Measurements from ENCODE around the gene CHST11.

The CHST11 gene

DNA sequence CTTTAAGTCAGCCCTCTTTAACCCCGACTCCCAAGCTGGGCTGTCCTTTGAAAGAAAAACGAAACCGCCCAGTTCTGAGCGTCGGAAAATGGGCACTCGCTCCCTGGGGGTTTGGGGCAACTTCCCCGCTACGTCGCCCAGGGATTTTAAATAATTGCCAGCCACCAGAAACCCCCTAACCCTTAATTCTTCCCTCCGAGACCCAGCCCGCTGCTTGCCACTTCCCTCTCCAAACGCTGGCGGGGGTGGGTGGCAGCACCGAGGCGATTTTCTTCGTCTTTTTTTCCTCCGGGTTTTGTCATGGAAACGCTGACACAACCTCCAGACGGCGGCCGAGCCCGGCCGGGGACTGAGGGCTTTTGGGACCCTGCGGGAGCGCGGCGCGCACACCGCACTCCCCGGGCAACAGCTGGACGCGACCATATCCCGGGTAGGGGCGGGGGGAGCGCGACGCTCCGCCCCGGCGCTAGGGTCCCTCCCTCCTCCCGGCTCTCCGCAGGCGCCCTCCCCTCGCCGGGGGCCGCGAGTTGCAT is at the start of gene CHST11:
Gene CHST11, plus strand, starts transcription at position 532 of the 533 bp plus-strand sequence.
- peaks cover 5% of the 10 kb centered on the region for H3K4me1 ChIP-seq (ENCODE audit: insufficient read depth, insufficient read length)
- H3K27me3 ChIP-seq (ENCODE audit: insufficient read depth, insufficient read length), result peaks cover 27% of the 10 kb centered on the region
- peak within 1 kb of the TSS; percentile 94 for H3K9ac ChIP-seq (ENCODE audit: insufficient read length, low read depth)
- no peaks in the 10 kb centered on the region for H3K36me3 ChIP-seq (ENCODE audit: insufficient read depth, insufficient read length, low read length)
- H3K4me3 ChIP-seq (ENCODE audit: insufficient read length, low read depth), result peak within 1 kb of the TSS; percentile 84
- H3K9me3 ChIP-seq (ENCODE audit: insufficient read depth, low read length), result no peaks in the 10 kb centered on the region
- peak; percentile 92 for DNase-seq (ENCODE audit: low read depth, low spot score)
- TF ChIP-seq YY1 (IDR thresholded peaks at IDR 0.05; ENCODE audit: insufficient read depth, insufficient read length) (no peak), SUZ12 (IDR thresholded peaks at IDR 0.05; ENCODE audit: extremely low read depth, insufficient read depth, insufficient read length) (no peak), ZNF274 (IDR thresholded peaks at IDR 0.05; ENCODE audit: low read depth, low read length) (no peak)

GRCh38 chr12:104407438-104407837 is 49.3 kb upstream of the CHST11 start:
- no peaks in the 10 kb centered on the region for H3K36me3 ChIP-seq (ENCODE audit: insufficient read depth, insufficient read length, low read length)
- H3K9ac ChIP-seq (ENCODE audit: insufficient read length, low read depth), result no peak overlapping the region
- TF ChIP-seq ZNF274 (IDR thresholded peaks at IDR 0.05; ENCODE audit: low read depth, low read length) (no peak), SUZ12 (IDR thresholded peaks at IDR 0.05; ENCODE audit: extremely low read depth, insufficient read depth, insufficient read length) (no peak), YY1 (IDR thresholded peaks at IDR 0.05; ENCODE audit: insufficient read depth, insufficient read length) (no peak)
- no peaks in the 10 kb centered on the region for H3K4me1 ChIP-seq (ENCODE audit: insufficient read depth, insufficient read length)
- no peaks in the 10 kb centered on the region for H3K27me3 ChIP-seq (ENCODE audit: insufficient read depth, insufficient read length)
- no peak overlapping the region for H3K4me3 ChIP-seq (ENCODE audit: insufficient read length, low read depth)
- H3K9me3 ChIP-seq (ENCODE audit: insufficient read depth, low read length), result peaks cover 13% of the 10 kb centered on the region; the same call in 1 of the 2 replicates
- DNase-seq (ENCODE audit: low read depth, low spot score), result no peak

- Histone ChIP-seq H3K9me3 (ENCODE audit: insufficient read depth, low read length) (peaks cover 13% of the 10 kb centered on the region; the same call in 1 of the 2 replicates), H3K4me1 (ENCODE audit: insufficient read depth, insufficient read length) (peaks cover 2% of the 10 kb centered on the region), H3K9ac (ENCODE audit: insufficient read length, low read depth) (no peak overlapping the region), H3K4me3 (ENCODE audit: insufficient read length, low read depth) (no peak overlapping the region), H3K36me3 (ENCODE audit: insufficient read depth, insufficient read length, low read length) (no peaks in the 10 kb centered on the region), H3K27me3 (ENCODE audit: insufficient read depth, insufficient read length) (no peaks in the 10 kb centered on the region)
- no peak for DNase-seq (ENCODE audit: low read depth, low spot score)
- no peak for TF ChIP-seq SUZ12 (IDR thresholded peaks at IDR 0.05; ENCODE audit: extremely low read depth, insufficient read depth, insufficient read length)
- TF ChIP-seq ZNF274 (IDR thresholded peaks at IDR 0.05; ENCODE audit: low read depth, low read length), result no peak
- TF ChIP-seq YY1 (IDR thresholded peaks at IDR 0.05; ENCODE audit: insufficient read depth, insufficient read length), result no peak
Observed at GRCh38 chr12:104407922-104408321, 48.8 kb upstream of the CHST11 start.

DNA sequence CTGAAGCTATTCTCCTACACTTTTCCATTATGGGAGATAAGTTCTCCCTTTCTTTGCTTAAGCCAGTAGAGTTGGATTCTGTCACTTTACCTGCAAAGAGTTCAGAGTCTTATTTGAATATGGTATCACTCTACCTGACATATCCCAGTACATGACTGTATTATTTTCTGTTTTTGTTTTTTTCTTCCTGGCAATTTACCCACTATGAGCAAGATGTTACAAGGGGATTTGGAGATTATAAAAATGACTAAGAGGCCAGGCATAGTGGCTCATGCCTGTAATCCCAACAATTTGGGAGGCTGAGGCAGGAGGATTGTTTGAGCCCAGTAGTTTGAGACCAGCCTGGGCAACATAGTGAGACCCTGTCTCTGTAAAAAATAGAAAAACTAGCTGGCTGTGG is 46.4 kb upstream of the CHST11 start:
- no peaks in the 10 kb centered on the region for H3K27me3 ChIP-seq (ENCODE audit: insufficient read depth, insufficient read length)
- TF ChIP-seq ZNF274 (IDR thresholded peaks at IDR 0.05; ENCODE audit: low read depth, low read length) (no peak), YY1 (IDR thresholded peaks at IDR 0.05; ENCODE audit: insufficient read depth, insufficient read length) (no peak), SUZ12 (IDR thresholded peaks at IDR 0.05; ENCODE audit: extremely low read depth, insufficient read depth, insufficient read length) (no peak)
- no peak for DNase-seq (ENCODE audit: low read depth, low spot score)
- peaks cover 13% of the 10 kb centered on the region; the same call in 1 of the 2 replicates for H3K9me3 ChIP-seq (ENCODE audit: insufficient read depth, low read length)
- no peak overlapping the region for H3K9ac ChIP-seq (ENCODE audit: insufficient read length, low read depth)
- H3K36me3 ChIP-seq (ENCODE audit: insufficient read depth, insufficient read length, low read length), result no peaks in the 10 kb centered on the region
- H3K4me1 ChIP-seq (ENCODE audit: insufficient read depth, insufficient read length), result peaks cover 10% of the 10 kb centered on the region
- no peak overlapping the region for H3K4me3 ChIP-seq (ENCODE audit: insufficient read length, low read depth)

- Histone ChIP-seq H3K9me3 (ENCODE audit: insufficient read depth, low read length) (peaks cover 11% of the 10 kb centered on the region; the same call in 1 of the 2 replicates), H3K4me1 (ENCODE audit: insufficient read depth, insufficient read length) (peaks cover 10% of the 10 kb centered on the region), H3K4me3 (ENCODE audit: insufficient read length, low read depth) (no peak overlapping the region), H3K9ac (ENCODE audit: insufficient read length, low read depth) (no peak overlapping the region), H3K36me3 (ENCODE audit: insufficient read depth, insufficient read length, low read length) (no peaks in the 10 kb centered on the region), H3K27me3 (ENCODE audit: insufficient read depth, insufficient read length) (no peaks in the 10 kb centered on the region)
- no peak for DNase-seq (ENCODE audit: low read depth, low spot score)
- TF ChIP-seq YY1 (IDR thresholded peaks at IDR 0.05; ENCODE audit: insufficient read depth, insufficient read length), result no peak
- no peak for TF ChIP-seq ZNF274 (IDR thresholded peaks at IDR 0.05; ENCODE audit: low read depth, low read length)
- no peak for TF ChIP-seq SUZ12 (IDR thresholded peaks at IDR 0.05; ENCODE audit: extremely low read depth, insufficient read depth, insufficient read length)
Observed at GRCh38 chr12:104410786-104411185, 46.0 kb upstream of the CHST11 start.

DNA sequence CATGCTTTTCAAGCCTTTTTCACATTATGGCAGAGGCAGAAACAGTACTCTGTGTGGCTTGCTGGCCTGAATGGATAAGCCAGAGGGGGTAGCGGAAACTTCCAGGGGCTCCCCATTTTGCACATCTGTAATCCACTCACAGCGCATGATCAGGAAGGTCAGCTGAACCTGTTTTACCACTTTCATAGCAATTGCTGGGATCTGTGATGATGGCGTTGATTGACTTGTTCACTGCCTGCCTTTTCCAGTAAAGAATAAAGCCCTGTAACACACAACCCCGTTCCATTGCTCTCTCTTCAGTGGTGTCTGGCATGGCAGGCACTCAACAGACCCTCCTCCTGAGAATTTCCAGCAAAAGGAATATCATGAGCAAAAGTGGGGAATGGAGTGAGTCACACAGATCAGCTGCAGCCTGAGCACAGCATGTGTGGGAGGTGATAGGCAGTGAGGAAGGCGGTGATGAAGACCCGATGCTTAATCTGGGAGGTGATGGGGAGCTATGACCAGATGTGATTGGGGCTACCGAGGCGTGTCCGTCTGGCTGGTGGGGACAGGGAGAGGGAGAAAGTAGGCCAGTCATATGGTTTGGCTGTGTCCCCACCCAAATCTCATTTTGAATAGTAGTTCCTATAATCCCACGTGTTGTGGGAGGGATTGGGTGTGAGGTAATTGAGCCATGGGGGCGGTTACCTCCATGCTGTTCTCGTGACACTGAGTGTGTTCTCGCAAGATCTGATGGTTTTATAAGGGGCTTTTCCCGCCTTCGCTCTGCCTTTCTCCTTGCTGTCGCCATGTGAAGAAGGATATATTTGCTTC is 44.7 kb upstream of the CHST11 start:
- Histone ChIP-seq H3K27me3 (ENCODE audit: insufficient read depth, insufficient read length) (no peaks in the 10 kb centered on the region), H3K9ac (ENCODE audit: insufficient read length, low read depth) (no peak overlapping the region), H3K36me3 (ENCODE audit: insufficient read depth, insufficient read length, low read length) (no peaks in the 10 kb centered on the region), H3K4me3 (ENCODE audit: insufficient read length, low read depth) (no peak overlapping the region), H3K9me3 (ENCODE audit: insufficient read depth, low read length) (peaks cover 6% of the 10 kb centered on the region; the same call in 1 of the 2 replicates), H3K4me1 (ENCODE audit: insufficient read depth, insufficient read length) (peaks cover 10% of the 10 kb centered on the region)
- DNase-seq (ENCODE audit: low read depth, low spot score), result no peak
- TF ChIP-seq SUZ12 (IDR thresholded peaks at IDR 0.05; ENCODE audit: extremely low read depth, insufficient read depth, insufficient read length), result no peak
- TF ChIP-seq YY1 (IDR thresholded peaks at IDR 0.05; ENCODE audit: insufficient read depth, insufficient read length), result no peak
- no peak for TF ChIP-seq ZNF274 (IDR thresholded peaks at IDR 0.05; ENCODE audit: low read depth, low read length)

DNA sequence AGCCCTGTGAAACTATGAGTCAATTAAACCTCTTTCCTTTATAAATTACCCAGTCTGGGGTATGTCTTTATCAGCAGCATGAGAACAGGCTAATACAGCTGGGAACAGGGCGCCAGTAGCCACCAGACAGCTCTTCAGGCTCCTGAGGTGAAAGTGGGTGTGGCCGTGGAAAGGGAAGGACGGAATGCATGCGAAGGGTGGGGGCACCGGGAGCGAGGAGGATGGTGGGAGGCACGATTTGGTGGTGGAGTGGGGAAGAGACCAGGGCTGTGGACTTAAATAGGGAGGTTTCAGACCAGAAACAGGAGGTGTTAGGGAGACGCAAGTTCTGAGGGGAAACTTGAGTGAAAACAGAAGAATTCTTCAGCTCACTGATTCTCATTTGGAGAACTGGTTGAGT is 44.1 kb upstream of the CHST11 start:
- DNase-seq (ENCODE audit: low read depth, low spot score), result no peak

More for the DNA sequence above, 44.1 kb upstream of the CHST11 start:
- Histone ChIP-seq H3K4me1 (ENCODE audit: insufficient read depth, insufficient read length) (peaks cover 10% of the 10 kb centered on the region), H3K9me3 (ENCODE audit: insufficient read depth, low read length) (0 out of 2 replicates have a peak, but pooled peaks cover under 1% of the 10 kb centered on the region), H3K36me3 (ENCODE audit: insufficient read depth, insufficient read length, low read length) (no peaks in the 10 kb centered on the region), H3K4me3 (ENCODE audit: insufficient read length, low read depth) (no peak overlapping the region), H3K9ac (ENCODE audit: insufficient read length, low read depth) (no peak overlapping the region), H3K27me3 (ENCODE audit: insufficient read depth, insufficient read length) (no peaks in the 10 kb centered on the region)
- TF ChIP-seq ZNF274 (IDR thresholded peaks at IDR 0.05; ENCODE audit: low read depth, low read length), result no peak
- TF ChIP-seq SUZ12 (IDR thresholded peaks at IDR 0.05; ENCODE audit: extremely low read depth, insufficient read depth, insufficient read length), result no peak

All from NT2/D1 (cell line).